Measurements from ENCODE around the gene KHSRP. TPM values are rescaled to one million over a fixed set of nuclear protein-coding genes. Genes with fewer than 3 reads are reported as not detected.

The KHSRP gene
- total and polyA plus RNA-seq, 7 experiments from 2014 or later = 12.5 to 276 (median 149) TPM

- ChIA-PET CTCF (interaction anchor here (1.1 kb wide), 1 partner anchor 22 kb away, joined by 3 read pairs; the partner anchor contains the start of gene DENND1C), POLR2A (interaction anchor here (0.6 to 2.3 kb wide), 4 partner anchors 10 to 35 kb away, joined by 3 to 13 read pairs (median 8); partner anchors contain the start of genes DENND1C and KHSRP)
- peaks cover 11 to 40% (median 34%) of the 10 kb centered on the region in 7 donors for H3K4me1 Mint-ChIP-seq
- peak overlapping the region; percentile 83 for H3K27ac ChIP-seq (ENCODE audit: low read depth, low read length)
- peaks cover 0 to 3% (median 0%) of the 10 kb centered on the region in 3 experiments for H3K9me3 ChIP-seq (ENCODE audit: control insufficient read depth in 2 of 3, low read length in 3 of 3)
- peak overlapping the region; percentile 83 to 96 (median 91) for H3K27ac Mint-ChIP-seq
- DNase-seq (peak; percentile 87 to 97 (median 96)), ATAC-seq (peak; percentile 90)
- peaks cover 0 to 9% (median 2%) of the 10 kb centered on the region in 11 donors for H3K9me3 Mint-ChIP-seq
- peaks cover 0 to 4% of the 10 kb centered on the region in 2 donors for H3K4me1 ChIP-seq (ENCODE audit: control insufficient read depth in 2 of 2, insufficient read depth in 2 of 2, low read length in 2 of 2)
- peaks cover 0 to 8% (median 0%) of the 10 kb centered on the region in 5 donors for H3K27me3 Mint-ChIP-seq
- peak overlapping the region; percentile 72 for H3K4me3 ChIP-seq (ENCODE audit: low read length)
- peaks cover 0 to 14% (median 0%) of the 10 kb centered on the region in 3 experiments for H3K36me3 ChIP-seq (ENCODE audit: control insufficient read depth in 2 of 3, insufficient read depth in 3 of 3, low read length in 3 of 3)
- intact Hi-C loops (cut with micrococcal nuclease) = loop anchor here (1.0 to 5.0 kb wide), 14 partner anchors 21 to 1668 kb away; partner anchors contain the start of genes DENND1C (in 2 of the 2), CLPP (in 1 of the 2), FEM1A (in 1 of the 2) and GPR108 (in 1 of the 2)
- no peaks in the 10 kb centered on the region for H3K27me3 ChIP-seq (ENCODE audit: control insufficient read depth in 2 of 2, insufficient read depth in 2 of 2, low read length in 2 of 2)
- peak overlapping the region; percentile 92 to 99 (median 98) for H3K4me3 Mint-ChIP-seq
- peaks cover 9 to 19% (median 12%) of the 10 kb centered on the region in 5 donors for H3K36me3 Mint-ChIP-seq
These were observed 35.7 kb upstream of the KHSRP start for GRCh38 chr19:6460099-6460884.

DNA sequence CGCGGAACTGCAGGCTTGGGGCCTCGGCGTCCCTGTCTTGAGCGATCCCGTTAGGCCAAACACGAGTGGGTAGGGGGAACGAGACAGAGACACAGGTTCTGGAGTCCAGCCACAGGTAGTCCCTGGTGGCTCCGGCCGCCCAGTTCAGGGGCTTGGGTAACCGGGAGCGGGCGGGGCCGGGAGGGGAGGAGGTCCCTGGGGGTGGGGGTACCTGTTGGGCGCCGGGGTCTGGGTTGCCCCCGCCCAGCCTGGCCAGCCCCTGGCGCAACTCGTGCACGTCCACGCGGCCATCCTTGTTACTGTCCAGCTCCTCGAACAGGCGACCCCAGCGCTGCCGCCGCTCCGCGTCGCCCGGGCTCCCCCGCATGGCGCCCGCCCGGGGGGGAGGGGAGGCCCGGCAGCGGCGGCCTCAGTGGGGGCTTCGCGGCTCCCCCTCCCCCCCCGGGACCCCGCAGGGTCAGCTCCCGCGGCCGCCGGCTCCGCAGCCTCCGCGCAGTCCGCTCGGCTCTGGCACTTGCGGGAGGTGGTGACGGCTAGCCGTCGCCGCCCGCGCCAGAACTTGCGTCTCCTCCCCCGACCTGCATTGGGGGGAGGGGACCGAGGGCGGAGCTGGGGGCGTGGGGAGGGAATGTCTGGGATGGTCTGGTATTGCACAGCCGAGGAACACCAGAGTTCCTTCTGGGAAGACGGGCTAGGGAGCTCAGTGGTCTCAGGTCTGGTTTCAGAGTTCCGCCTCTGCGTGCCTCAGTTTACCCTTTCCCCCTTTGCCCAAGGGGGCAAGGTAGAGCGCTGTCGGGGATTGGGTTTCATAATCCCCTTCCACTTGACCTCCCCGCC, 34.9 kb upstream of the KHSRP start, which contains the start of gene SLC25A23:
Gene SLC25A23, minus strand, starts transcription at position 531 of the 837 bp plus-strand sequence. Its CDS starts 164 bp downstream, at position 367.
- DNase-seq = peak in 8 of 9 donors; percentile 20 to 70 (median 45)
- intact Hi-C loops (cut with micrococcal nuclease) = loop anchor here (1.0 to 5.0 kb wide), 14 partner anchors 22 to 1667 kb away; partner anchors contain the start of genes DENND1C (in 2 of the 2), CLPP (in 1 of the 2), FEM1A (in 1 of the 2) and GPR108 (in 1 of the 2)
- H3K4me1 ChIP-seq (ENCODE audit: control insufficient read depth in 2 of 2, insufficient read depth in 2 of 2, low read length in 2 of 2) = peaks cover 0 to 4% of the 10 kb centered on the region in 2 donors
- peaks cover 10 to 27% (median 20%) of the 10 kb centered on the region in 5 donors for H3K36me3 Mint-ChIP-seq
- peaks cover 0 to 2% (median 0%) of the 10 kb centered on the region in 5 donors for H3K27me3 Mint-ChIP-seq
- peak within 1 kb of the TSS; percentile 83 for H3K27ac ChIP-seq (ENCODE audit: low read depth, low read length)
- H3K27ac Mint-ChIP-seq = peak within 1 kb of the TSS; percentile 83 to 96 (median 91)
- H3K27me3 ChIP-seq (ENCODE audit: control insufficient read depth in 2 of 2, insufficient read depth in 2 of 2, low read length in 2 of 2) = no peaks in the 10 kb centered on the region
- ChIA-PET POLR2A (interaction anchor here (0.5 to 2.3 kb wide), 4 partner anchors 22 to 84 kb away, joined by 3 to 13 read pairs (median 3); partner anchors contain the start of genes DENND1C and KHSRP), CTCF (interaction anchor here (1.1 kb wide), 1 partner anchor 23 kb away, joined by 3 read pairs; the partner anchor contains the start of gene DENND1C)
- peak within 1 kb of the TSS; percentile 92 to 99 (median 98) for H3K4me3 Mint-ChIP-seq
- ATAC-seq = peak; percentile 22
- peaks cover 11 to 34% (median 28%) of the 10 kb centered on the region in 7 donors for H3K4me1 Mint-ChIP-seq
- H3K9me3 ChIP-seq (ENCODE audit: control insufficient read depth in 2 of 3, low read length in 3 of 3) = peaks cover 0 to 11% (median 0%) of the 10 kb centered on the region in 3 experiments
- H3K36me3 ChIP-seq (ENCODE audit: control insufficient read depth in 2 of 3, insufficient read depth in 3 of 3, low read length in 3 of 3) = peaks cover 0 to 22% (median 8%) of the 10 kb centered on the region in 3 experiments
- H3K4me3 ChIP-seq (ENCODE audit: low read length) = peak within 1 kb of the TSS; percentile 72
- peaks cover 0 to 16% (median 8%) of the 10 kb centered on the region in 11 donors for H3K9me3 Mint-ChIP-seq

DNA sequence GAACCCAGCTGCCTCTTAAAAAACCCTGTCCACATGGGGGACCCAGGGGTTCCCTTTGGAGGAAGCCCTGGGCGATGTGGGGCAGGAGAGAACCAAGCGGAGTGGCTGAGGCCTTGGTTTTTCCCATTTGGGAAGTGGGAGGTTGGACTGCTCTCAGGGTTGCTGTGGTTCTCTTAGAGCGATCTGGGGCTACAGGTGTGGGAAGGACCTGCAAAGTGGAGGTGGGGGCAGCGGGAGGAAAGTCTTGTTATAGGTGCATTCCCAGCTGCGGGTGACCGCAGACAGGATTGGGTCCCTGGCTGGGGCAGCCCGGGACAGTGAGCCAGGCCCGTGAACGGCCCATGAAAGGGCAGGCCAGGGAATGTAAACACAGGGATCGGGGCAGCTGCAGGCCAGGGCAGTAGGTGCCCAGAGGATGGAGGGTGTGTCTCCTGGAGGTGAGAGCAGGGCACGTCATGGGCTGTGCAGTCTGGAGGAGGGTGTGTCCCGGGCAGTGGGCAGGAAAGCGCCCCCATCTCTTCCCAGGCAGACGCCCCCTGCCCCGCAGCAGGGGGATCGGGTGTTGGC, 34.2 kb upstream of the KHSRP start:
- CTCF ChIA-PET = no interaction called here
- DNase-seq = no peak
- peak overlapping the region; percentile 83 for H3K27ac ChIP-seq (ENCODE audit: low read depth, low read length)

GRCh38 chr19:6457958-6458694, 33.5 kb upstream of the KHSRP start:
- Mint-ChIP-seq H3K36me3 (peaks cover 15 to 40% (median 31%) of the 10 kb centered on the region in 5 donors), H3K9me3 (peaks cover 0 to 26% (median 11%) of the 10 kb centered on the region in 11 donors), H3K27ac (peak overlapping the region in 8 of 9 donors; percentile 52 to 90 (median 82)), H3K4me3 (peak overlapping the region; percentile 64 to 98 (median 89)), H3K4me1 (peaks cover 8 to 28% (median 23%) of the 10 kb centered on the region in 7 donors), H3K27me3 (peaks cover 0 to 2% (median 0%) of the 10 kb centered on the region in 5 donors)
- H3K9me3 ChIP-seq (ENCODE audit: control insufficient read depth in 2 of 3, low read length in 3 of 3) = peaks cover 0 to 22% (median 0%) of the 10 kb centered on the region in 3 experiments
- H3K27ac ChIP-seq (ENCODE audit: low read depth, low read length) = no peak overlapping the region
- ChIA-PET CTCF (interaction anchor here (0.6 kb wide), 2 partner anchors 49 to 226 kb away, joined by 4 read pairs; no protein-coding TSS in a partner anchor), POLR2A (interaction anchor here (1.2 to 2.3 kb wide), 2 partner anchors 12 to 23 kb away, joined by 6 to 13 read pairs; partner anchors contain the start of gene DENND1C)
- H3K4me3 ChIP-seq (ENCODE audit: low read length) = no peak overlapping the region
- intact Hi-C loops (cut with micrococcal nuclease) = no loop called here
- no peaks in the 10 kb centered on the region for H3K27me3 ChIP-seq (ENCODE audit: control insufficient read depth in 2 of 2, insufficient read depth in 2 of 2, low read length in 2 of 2)
- H3K4me1 ChIP-seq (ENCODE audit: control insufficient read depth in 2 of 2, insufficient read depth in 2 of 2, low read length in 2 of 2) = no peaks in the 10 kb centered on the region
- ATAC-seq = no peak
- H3K36me3 ChIP-seq (ENCODE audit: control insufficient read depth in 2 of 3, insufficient read depth in 3 of 3, low read length in 3 of 3) = peaks cover 0 to 36% (median 18%) of the 10 kb centered on the region in 3 experiments
- DNase-seq = no peak

More for the DNA sequence above, 34.2 kb upstream of the KHSRP start:
- H3K9me3 Mint-ChIP-seq = peaks cover 0 to 22% (median 8%) of the 10 kb centered on the region in 11 donors
- Histone ChIP-seq H3K4me3 (ENCODE audit: low read length) (peak overlapping the region; percentile 72), H3K36me3 (ENCODE audit: control insufficient read depth in 2 of 3, insufficient read depth in 3 of 3, low read length in 3 of 3) (peaks cover 0 to 29% (median 14%) of the 10 kb centered on the region in 3 experiments), H3K9me3 (ENCODE audit: control insufficient read depth in 2 of 3, low read length in 3 of 3) (peaks cover 0 to 18% (median 0%) of the 10 kb centered on the region in 3 experiments), H3K4me1 (ENCODE audit: control insufficient read depth in 2 of 2, insufficient read depth in 2 of 2, low read length in 2 of 2) (peaks cover 0 to 1% of the 10 kb centered on the region in 2 donors), H3K27me3 (ENCODE audit: control insufficient read depth in 2 of 2, insufficient read depth in 2 of 2, low read length in 2 of 2) (no peaks in the 10 kb centered on the region)
- peaks cover 0 to 2% (median 0%) of the 10 kb centered on the region in 5 donors for H3K27me3 Mint-ChIP-seq
- H3K4me3 Mint-ChIP-seq = peak overlapping the region; percentile 64 to 98 (median 89)
- POLR2A ChIA-PET = interaction anchor here (0.5 to 2.3 kb wide), 3 partner anchors 22 to 84 kb away, joined by 3 to 13 read pairs (median 3); partner anchors contain the start of gene DENND1C
- H3K36me3 Mint-ChIP-seq = peaks cover 15 to 34% (median 26%) of the 10 kb centered on the region in 5 donors
- intact Hi-C loops (cut with micrococcal nuclease) = no loop called here
- H3K4me1 Mint-ChIP-seq = peaks cover 8 to 30% (median 24%) of the 10 kb centered on the region in 7 donors
- H3K27ac Mint-ChIP-seq = peak overlapping the region; percentile 52 to 93 (median 83)
- ATAC-seq = no peak

- ChIA-PET POLR2A (interaction anchor here (0.6 to 1.1 kb wide), 2 partner anchors 28 to 408 kb away, joined by 3 to 4 read pairs; no protein-coding TSS in a partner anchor), CTCF (no interaction called here)
- H3K9me3 Mint-ChIP-seq = peaks cover 0 to 26% (median 12%) of the 10 kb centered on the region in 11 donors
- H3K27me3 Mint-ChIP-seq = no peaks in the 10 kb centered on the region
- H3K4me3 Mint-ChIP-seq = no peak overlapping the region
- peaks cover 8 to 21% (median 17%) of the 10 kb centered on the region in 7 donors for H3K4me1 Mint-ChIP-seq
- intact Hi-C loops (cut with micrococcal nuclease) = no loop called here
- no peak overlapping the region for H3K27ac ChIP-seq (ENCODE audit: low read depth, low read length)
- no peak for ATAC-seq
- DNase-seq = no peak
- peaks cover 0 to 22% (median 0%) of the 10 kb centered on the region in 3 experiments for H3K9me3 ChIP-seq (ENCODE audit: control insufficient read depth in 2 of 3, low read length in 3 of 3)
- no peaks in the 10 kb centered on the region for H3K27me3 ChIP-seq (ENCODE audit: control insufficient read depth in 2 of 2, insufficient read depth in 2 of 2, low read length in 2 of 2)
- peaks cover 0 to 40% (median 18%) of the 10 kb centered on the region in 3 experiments for H3K36me3 ChIP-seq (ENCODE audit: control insufficient read depth in 2 of 3, insufficient read depth in 3 of 3, low read length in 3 of 3)
- H3K36me3 Mint-ChIP-seq = peaks cover 15 to 58% (median 43%) of the 10 kb centered on the region in 5 donors
- no peak overlapping the region for H3K4me3 ChIP-seq (ENCODE audit: low read length)
- no peaks in the 10 kb centered on the region for H3K4me1 ChIP-seq (ENCODE audit: control insufficient read depth in 2 of 2, insufficient read depth in 2 of 2, low read length in 2 of 2)
- no peak overlapping the region for H3K27ac Mint-ChIP-seq
These were observed 31.3 kb upstream of the KHSRP start for GRCh38 chr19:6455924-6456323.

Data from naive thymus-derived CD4-positive, alpha-beta T cell (primary cell).